ENCODE data around the gene LILRA2. TPM values are rescaled to one million over a fixed set of nuclear protein-coding genes. Genes with fewer than 3 reads are reported as not detected.

Gene LILRA2
- polyA plus RNA-seq, 3 donors, result 0.58 to 1.1 (median 0.73) TPM

Other genes starting within 250 kb of the LILRA2 start
- under 1 TPM in 1 of 3 donors, not detected in 2; 0.07 TPM for gene LILRA4, start 234.6 kb upstream of the LILRA2 start, polyA plus RNA-seq (ENCODE audit: insufficient read length in 3 of 3)
- 1 to 10 TPM; 3.6 to 7.3 (median 4.3) TPM for gene LAIR1, start 208.9 kb upstream of the LILRA2 start, polyA plus RNA-seq (ENCODE audit: insufficient read length in 3 of 3)
- 10 to 100 TPM; 11.5 to 14.4 (median 14.1) TPM for gene TTYH1, start 158.3 kb upstream of the LILRA2 start, polyA plus RNA-seq (ENCODE audit: insufficient read length in 3 of 3)
- gene LENG8, start 124.6 kb upstream of the LILRA2 start, polyA plus RNA-seq (ENCODE audit: insufficient read length in 3 of 3), result 100 to 1,000 TPM; 156 to 228 (median 218) TPM
- gene LENG9, start 110.0 kb upstream of the LILRA2 start, polyA plus RNA-seq (ENCODE audit: insufficient read length in 3 of 3), result 1 to 10 TPM; 1.9 to 2.4 (median 2.2) TPM
- gene CDC42EP5, start 100.5 kb upstream of the LILRA2 start, polyA plus RNA-seq (ENCODE audit: insufficient read length in 3 of 3), result 10 to 100 TPM; 27.1 to 46.5 (median 40.9) TPM
- gene LAIR2, start 71.0 kb upstream of the LILRA2 start, polyA plus RNA-seq (ENCODE audit: insufficient read length in 3 of 3), result under 1 TPM in 1 of 3 donors, not detected in 2; 0.56 TPM
- gene LILRA1, start 19.8 kb downstream of the LILRA2 start, polyA plus RNA-seq (ENCODE audit: insufficient read length in 3 of 3), result under 1 TPM; 0.43 to 0.53 (median 0.53) TPM
- gene LILRB1, start 56.7 kb downstream of the LILRA2 start, polyA plus RNA-seq (ENCODE audit: insufficient read length in 3 of 3), result 1 to 10 TPM in 2 of 3 donors, under 1 TPM in 1; 0.91 to 1.4 (median 1.3) TPM
- gene LILRB4, start 89.2 kb downstream of the LILRA2 start, polyA plus RNA-seq (ENCODE audit: insufficient read length in 3 of 3), result 1 to 10 TPM; 1.1 to 1.3 (median 1.2) TPM
- not detected for gene KIR3DL3, start 150.7 kb downstream of the LILRA2 start, polyA plus RNA-seq (ENCODE audit: insufficient read length in 3 of 3)
- not detected for gene KIR2DL3, start 164.7 kb downstream of the LILRA2 start, polyA plus RNA-seq (ENCODE audit: insufficient read length in 3 of 3)
- under 1 TPM in 1 of 3 donors, not detected in 2; 0.29 TPM for gene KIR2DL1, start 196.0 kb downstream of the LILRA2 start, polyA plus RNA-seq (ENCODE audit: insufficient read length in 3 of 3)
- not detected for gene KIR2DL4, start 229.8 kb downstream of the LILRA2 start, polyA plus RNA-seq (ENCODE audit: insufficient read length in 3 of 3)
- gene KIR3DL1, start 242.7 kb downstream of the LILRA2 start, polyA plus RNA-seq (ENCODE audit: insufficient read length in 3 of 3), result not detected